IMR-90 (cell line): ENCODE measurements around the gene MMD. TPM values are rescaled to one million over a fixed set of nuclear protein-coding genes. Genes with fewer than 3 reads are reported as not detected.

Experiments used
- ATAC-seq: fragments of 200-7000 bp; cut with Tn5 transposase; 2 replicates; pipeline ENCODE4 v1.9.1; 2020; ENCODE audit warnings: low read depth, mild to moderate bottlenecking, moderate library complexity
- BruUV-seq: library from RNA; stranded (reverse); fragments of 400-500 nt; replicated peaks from 2 replicates; lab custom pipeline; 2021; lab: Mats Ljungman, UMichigan
- CTCF ChIA-PET: fragments of 300-600 bp; formaldehyde crosslinking; extraction: SDS; loops from one replicate; lab custom pipeline; 2021; ENCODE audit warnings: antibody characterized with exemption; lab: Yijun Ruan, JAX
- POLR2A ChIA-PET: fragments of 300-600 bp; sonication (Branson Sonifier 250); formaldehyde crosslinking; loops from one replicate; lab custom pipeline; 2022; ENCODE audit warnings: antibody characterized with exemption; ENCODE audit not compliant: unreplicated experiment; lab: Charles Lee
- DNase-seq: peaks from one replicate; pipeline ENCODE4 v3.0.0; 2013
- H2AFZ ChIP-seq: replicated peaks from 2 replicates; pipeline ENCODE3; 2013; ENCODE audit warnings: low read length, mild to moderate bottlenecking; ENCODE audit not compliant: poor library complexity
- H2AK5ac ChIP-seq: 2 replicates; pipeline ENCODE4 v1.6.1; 2013; ENCODE audit warnings: low read depth, low read length, inconsistent platforms
- H2AK9ac ChIP-seq: replicated peaks from 2 replicates; pipeline ENCODE3; 2013; ENCODE audit warnings: mild to moderate bottlenecking, low read depth, low read length, moderate library complexity; ENCODE audit not compliant: poor library complexity
- H2BK120ac ChIP-seq: 2 replicates; pipeline ENCODE4 v1.6.1; 2013; ENCODE audit warnings: low read depth, low read length, inconsistent platforms
- H2BK15ac ChIP-seq: 3 replicates; pipeline ENCODE4 v1.6.1; 2013; ENCODE audit warnings: low read depth, low read length, inconsistent platforms
- H2BK20ac ChIP-seq: 2 replicates; pipeline ENCODE4 v1.6.1; 2013; ENCODE audit warnings: low read depth, mild to moderate bottlenecking, inconsistent platforms, low read length, moderate library complexity
- H2BK5ac ChIP-seq: 2 replicates; pipeline ENCODE4 v1.6.1; 2013; ENCODE audit warnings: mild to moderate bottlenecking, low read depth, low read length, inconsistent platforms; ENCODE audit not compliant: poor library complexity, severe bottlenecking
- H3K14ac ChIP-seq: replicated peaks from 2 replicates; pipeline ENCODE4 v1.6.1; 2013; ENCODE audit warnings: low read depth, low read length, inconsistent platforms
- H3K18ac ChIP-seq: 2 replicates; pipeline ENCODE4 v1.6.1; 2013; ENCODE audit warnings: low read depth, low read length, control low read depth
- H3K23ac ChIP-seq: 2 replicates; pipeline ENCODE4 v1.6.1; 2013; ENCODE audit warnings: low read depth, low read length, inconsistent platforms
- H3K27ac ChIP-seq: 2 replicates; pipeline ENCODE4 v1.5.1; 2013; ENCODE audit warnings: mild to moderate bottlenecking, control low read depth, low read length; ENCODE audit not compliant: insufficient read depth
- H3K27me3 ChIP-seq: 2 replicates; pipeline ENCODE4 v1.6.1; 2013; ENCODE audit warnings: low read length; ENCODE audit not compliant: control insufficient read depth, insufficient read depth
- H3K36me3 ChIP-seq: 2 replicates; pipeline ENCODE4 v1.6.1; 2013; ENCODE audit warnings: low read length, mixed read lengths; ENCODE audit not compliant: control insufficient read depth, insufficient read depth
- H3K4ac ChIP-seq: 2 replicates; pipeline ENCODE4 v1.6.1; 2013; ENCODE audit warnings: low read depth, low read length, inconsistent platforms
- H3K4me1 ChIP-seq: 2 replicates; pipeline ENCODE4 v1.6.1; 2013; ENCODE audit warnings: low read length, mixed read lengths; ENCODE audit not compliant: control insufficient read depth, insufficient read depth
- H3K4me2 ChIP-seq: 2 replicates; pipeline ENCODE4 v1.6.1; 2013; ENCODE audit warnings: low read depth, mild to moderate bottlenecking, control low read depth, low read length, moderate library complexity
- H3K4me3 ChIP-seq: 2 replicates; pipeline ENCODE4 v1.5.1; 2013; ENCODE audit warnings: low read depth, mild to moderate bottlenecking, control low read depth, low read length, moderate library complexity; ENCODE audit not compliant: insufficient read depth
- H3K56ac ChIP-seq: 2 replicates; pipeline ENCODE4 v1.6.1; 2013; ENCODE audit warnings: low read length, inconsistent platforms; ENCODE audit not compliant: insufficient read depth; ENCODE audit errors: extremely low read depth
- H3K79me1 ChIP-seq, 2 experiments: 2 replicates each; pipeline ENCODE4 v1.6.1; 2013; ENCODE audit warnings: low read length in 2 of 2, inconsistent platforms in 1 of 2, low read depth in 1 of 2
- H3K9ac ChIP-seq: 2 replicates; pipeline ENCODE4 v1.6.1; 2013; ENCODE audit warnings: low read depth, low read length, control low read depth
- H3K9me1 ChIP-seq: 2 replicates; pipeline ENCODE4 v1.6.1; 2013; ENCODE audit warnings: low read length, inconsistent platforms; ENCODE audit not compliant: insufficient read depth
- H3K9me3 ChIP-seq: 2 replicates; pipeline ENCODE4 v1.6.1; 2013; ENCODE audit warnings: low read length; ENCODE audit not compliant: control insufficient read depth, insufficient read depth
- H4K20me1 ChIP-seq: 2 replicates; pipeline ENCODE4 v1.6.1; 2013; ENCODE audit warnings: low read length, inconsistent platforms; ENCODE audit not compliant: insufficient read depth
- H4K5ac ChIP-seq: 2 replicates; pipeline ENCODE4 v1.6.1; 2013; ENCODE audit warnings: mild to moderate bottlenecking, low read depth, low read length, control low read depth
- H4K8ac ChIP-seq, 2 experiments: 2 replicates each; pipeline ENCODE4 v1.6.1; 2013; ENCODE audit warnings: low read depth in 2 of 2, low read length in 2 of 2, control low read depth in 1 of 2, inconsistent platforms in 1 of 2
- H4K91ac ChIP-seq: 2 replicates; pipeline ENCODE4 v1.6.1; 2013; ENCODE audit warnings: low read depth, low read length, inconsistent platforms; ENCODE audit not compliant: insufficient read depth
- CTCF ChIP-seq: conservative IDR thresholded peaks from 2 replicates; pipeline ENCODE4 v1.5.1; 2012; ENCODE audit warnings: mild to moderate bottlenecking, low read depth, low read length, improper control_type of control experiment
- ELK1 ChIP-seq: fragments of 150-350 bp; IDR thresholded peaks from 2 replicates; pipeline ENCODE4 v1.6.1; 2016; ENCODE audit warnings: low read depth, mild to moderate bottlenecking, low read length, moderate library complexity, borderline replicate concordance
- FOS ChIP-seq: fragments of 150-350 bp; IDR thresholded peaks from 2 replicates; pipeline ENCODE4 v1.6.1; 2016; ENCODE audit warnings: low read depth, low read length
- MAFK ChIP-seq: IDR thresholded peaks from 2 replicates; pipeline ENCODE4 v1.6.1; 2012; ENCODE audit warnings: low read depth, low read length, improper control_type of control experiment
- MXI1 ChIP-seq: IDR thresholded peaks from 2 replicates; pipeline ENCODE4 v1.6.1; 2012; ENCODE audit warnings: low read depth, mild to moderate bottlenecking, low read length, moderate library complexity, borderline replicate concordance
- RFX5 ChIP-seq: IDR thresholded peaks from 2 replicates; pipeline ENCODE4 v1.8.0; 2012; ENCODE audit warnings: low read depth, mild to moderate bottlenecking, low read length, moderate library complexity
- SMC3 ChIP-seq: fragments of 150-350 bp; IDR thresholded peaks from 2 replicates; pipeline ENCODE4 v1.6.1; 2016; ENCODE audit warnings: low read depth, mild to moderate bottlenecking, antibody characterized with exemption, low read length, moderate library complexity
- WGBS, 2 experiments: methylation state at CpG; one replicate each; pipeline versions ENCODE4 v1.1.5 to v1.1.7; 2013; ENCODE audit warnings: missing lambda C conversion rate in 2 of 2; ENCODE audit not compliant: insufficient read length in 1 of 2; ENCODE audit errors: extremely low coverage in 2 of 2; 5-methylcytosine and 5-hydroxymethylcytosine counted together
- dilution Hi-C: fragments of 300-500 bp; cut with HindIII; formaldehyde crosslinking; loops from one replicate; pipeline ENCODE4 v1.14.3; 2018; ENCODE audit warnings: low sequenced_read_pairs; ENCODE audit not compliant: unreplicated experiment
- in situ Hi-C: fragments of 300-500 bp; cut with MboI; formaldehyde crosslinking; loops from 3 replicates; pipeline ENCODE4 v1.14.3; 2019; ENCODE audit warnings: low sequenced_read_pairs, inconsistent platforms, mixed read lengths
- intact Hi-C: fragments of 100-400 bp; cut with micrococcal nuclease; formaldehyde crosslinking; loops from 2 replicates; pipeline ENCODE4 v1.10.0; 2022
- polyA plus RNA-seq, 3 experiments: library from polyadenylated mRNA; depleted of rRNA; stranded (reverse); fragments of >200 nt; gene quantifications; 2 replicates each; pipeline ENCODE4 v1.2.3, GENCODE V29; 2012; ENCODE audit warnings: low replicate concordance in 1 of 3
- total RNA-seq: library from RNA; depleted of rRNA; stranded (reverse); fragments of >200 nt; gene quantifications from 2 replicates; pipeline ENCODE4 v1.2.3, GENCODE V29; 2012

Gene MMD
- total and polyA plus RNA-seq, 2 of the 4 experiments (the other 2 are of a cell fraction), result 6.3 to 7.0 TPM

GRCh38 chr17:55424893-55425540 lies 3.4 kb upstream of the MMD start:
- POLR2A ChIA-PET, result no interaction called here
- no TSS peak for BruUV-seq

More at GRCh38 chr17:55424893-55425540, 3.4 kb upstream of the MMD start:
- Histone ChIP-seq H3K4ac (no peak overlapping the region), H3K9me3 (no peaks in the 10 kb centered on the region), H3K9ac (no peak overlapping the region), H3K56ac (no peak overlapping the region), H3K18ac (no peak overlapping the region), H2BK20ac (no peak overlapping the region), H3K9me1 (no peaks in the 10 kb centered on the region), H2AK9ac (no peak overlapping the region), H3K27me3 (peaks cover 2% of the 10 kb centered on the region; the same call in 1 of the 2 replicates), H4K8ac (no peak overlapping the region), H3K36me3 (no peaks in the 10 kb centered on the region), H2BK5ac (no peak overlapping the region), H3K4me3 (no peak overlapping the region), H3K23ac (no peak overlapping the region), H3K4me2 (no peak overlapping the region), H3K79me1 (peaks cover 4 to 11% of the 10 kb centered on the region in 2 experiments; a peak in 3 of 4 replicates), H2AK5ac (no peak overlapping the region), H4K91ac (no peak overlapping the region), H3K4me1 (0 out of 2 replicates have a peak, but pooled peaks cover 3% of the 10 kb centered on the region), H2AFZ (no peak overlapping the region), H3K27ac (no peak overlapping the region), H2BK120ac (no peak overlapping the region), H2BK15ac (no peak overlapping the region), H4K5ac (no peak overlapping the region), H4K20me1 (0 out of 2 replicates have a peak, but pooled peaks cover 3% of the 10 kb centered on the region), H3K14ac (no peak overlapping the region)
- dilution Hi-C loops, result no loop called here
- WGBS, 2 experiments, result no CpG with 5 or more reads among the region's 4 CpGs
- CTCF ChIA-PET, result interaction anchor here (1.6 kb wide), 1 partner anchor 68 kb away, joined by 4 read pairs; no protein-coding TSS in a partner anchor
- in situ Hi-C loops, result no loop called here
- DNase-seq, result no peak
- no peak for TF ChIP-seq FOS
- no peak for TF ChIP-seq SMC3
- no peak for TF ChIP-seq MAFK
- TF ChIP-seq RFX5, result no peak
- no peak for TF ChIP-seq CTCF
- TF ChIP-seq ELK1, result no peak
- no peak for TF ChIP-seq MXI1
- intact Hi-C loops, result loop anchor here (10.0 kb wide), 1 partner anchor 330 kb away; the partner anchor contains the start of gene PCTP
- no peak for ATAC-seq
